H1 (cell line): Measurements from ENCODE around the gene OSBPL6. TPM values are rescaled to one million over a fixed set of nuclear protein-coding genes. Genes with fewer than 3 reads are reported as not detected.

Source experiments
- CTCF ChIA-PET: fragments of 300-600 bp; sonication (Branson Sonifier 250); formaldehyde crosslinking; loops from one replicate; lab custom pipeline; 2021; ENCODE audit not compliant: partially characterized antibody; lab: Charles Lee
- POLR2A ChIA-PET: fragments of 300-600 bp; sonication (Branson Sonifier 250); formaldehyde crosslinking; loops from one replicate; lab custom pipeline; 2021; ENCODE audit warnings: inconsistent platforms; ENCODE audit not compliant: partially characterized antibody; lab: Charles Lee
- DNase-seq, 2 experiments: peaks; one replicate each; pipeline versions ENCODE4 v3.0.0 to v3.0.0-alpha.2; 2010 to 2022; ENCODE audit warnings: low spot score in 2 of 2, low read depth in 1 of 2, mixed read lengths in 1 of 2
- FAIRE-seq: peaks from 2 replicates; lab custom pipeline; 2011; peaks lifted over from hg19 to GRCh38; lab: Jason Lieb, UNC
- H2AFZ ChIP-seq: 2 replicates; pipeline ENCODE4 v1.8.1; 2012; ENCODE audit warnings: low read length, inconsistent platforms
- H2AK5ac ChIP-seq: 2 replicates; pipeline ENCODE4 v1.6.1; 2013; ENCODE audit warnings: low read depth, low read length
- H2BK120ac ChIP-seq: replicated peaks from 2 replicates; pipeline ENCODE3; 2013; ENCODE audit warnings: low read depth, low read length, inconsistent platforms
- H2BK12ac ChIP-seq: 2 replicates; pipeline ENCODE4 v1.6.1; 2013; ENCODE audit warnings: low read depth, low read length
- H2BK15ac ChIP-seq: 2 replicates; pipeline ENCODE4 v1.6.1; 2013; ENCODE audit warnings: low read length
- H2BK20ac ChIP-seq: 2 replicates; pipeline ENCODE4 v1.6.1; 2013; ENCODE audit warnings: low read length
- H2BK5ac ChIP-seq: 2 replicates; pipeline ENCODE4 v1.6.1; 2013; ENCODE audit warnings: low read depth, low read length
- H3K14ac ChIP-seq: 2 replicates; pipeline ENCODE4 v1.6.1; 2013; ENCODE audit warnings: inconsistent platforms; ENCODE audit not compliant: insufficient read length
- H3K18ac ChIP-seq: 2 replicates; pipeline ENCODE4 v1.6.1; 2013; ENCODE audit warnings: low read length; ENCODE audit errors: extremely low read depth
- H3K23ac ChIP-seq: 2 replicates; pipeline ENCODE4 v1.6.1; 2013; ENCODE audit warnings: inconsistent platforms; ENCODE audit not compliant: insufficient read length
- H3K23me2 ChIP-seq: 2 replicates; pipeline ENCODE4 v1.6.1; 2013; ENCODE audit warnings: low read depth, low read length
- H3K27ac ChIP-seq: 2 replicates; pipeline ENCODE4 v1.6.1; 2011; ENCODE audit warnings: low read depth, low read length, inconsistent platforms
- H3K27me3 ChIP-seq, 4 experiments: replicated peaks in 1 of 4; 1 replicate in 1 of 4; 2 replicates in 3 of 4; pipeline versions ENCODE4 v1.6.1 to v1.8.1; 2011 to 2013; ENCODE audit warnings: low read length in 3 of 4, mild to moderate bottlenecking in 3 of 4, inconsistent platforms in 2 of 4, mixed read lengths in 2 of 4, moderate library complexity in 1 of 4; ENCODE audit not compliant: control insufficient read depth in 3 of 4, insufficient read depth in 3 of 4; ENCODE audit errors: extremely low read depth in 1 of 4
- H3K36me3 ChIP-seq, 4 experiments: 2 replicates each; pipeline versions ENCODE4 v1.6.1 to v1.8.1; 2011 to 2013; ENCODE audit warnings: mild to moderate bottlenecking in 4 of 4, low read length in 3 of 4, moderate library complexity in 2 of 4, control low read depth in 1 of 4, inconsistent platforms in 1 of 4; ENCODE audit not compliant: insufficient read depth in 4 of 4, control insufficient read depth in 2 of 4
- H3K4ac ChIP-seq: replicated peaks from 2 replicates; pipeline ENCODE3; 2013; ENCODE audit warnings: low read length, low read depth, mixed read lengths, inconsistent platforms; ENCODE audit not compliant: insufficient read length
- H3K4me1 ChIP-seq, 4 experiments: replicated peaks in 1 of 4; 1 replicate in 1 of 4; 2 replicates in 3 of 4; pipeline versions ENCODE4 v1.6.1 to v1.8.1; 2011 to 2013; ENCODE audit warnings: low read length in 3 of 4, inconsistent platforms in 2 of 4, mixed read lengths in 1 of 4; ENCODE audit not compliant: insufficient read depth in 4 of 4, control insufficient read depth in 3 of 4
- H3K4me2 ChIP-seq, 2 experiments: 2 replicates each; pipeline versions ENCODE4 v1.6.1 to v1.8.1; 2011 to 2013; ENCODE audit warnings: low read depth in 2 of 2, low read length in 2 of 2, control low read depth in 1 of 2, inconsistent platforms in 1 of 2, mild to moderate bottlenecking in 1 of 2; ENCODE audit not compliant: insufficient read depth in 1 of 2
- H3K4me3 ChIP-seq, 4 experiments: fragments of 200-600, 300-600 bp in 1 of 4; sonication (generic), shearing (Covaris generic), sonication (Bioruptor Twin) in 1 of 4; 2 replicates each; pipeline versions ENCODE4 v1.5.1 to v1.8.1; 2011 to 2016; ENCODE audit warnings: low read length in 4 of 4, low read depth in 3 of 4, control low read depth in 2 of 4, inconsistent platforms in 2 of 4, mild to moderate bottlenecking in 2 of 4, mixed read lengths in 1 of 4, moderate library complexity in 1 of 4; ENCODE audit not compliant: insufficient read depth in 2 of 4; ENCODE audit errors: extremely low read depth in 1 of 4
- H3K56ac ChIP-seq: replicated peaks from 2 replicates; pipeline ENCODE3; 2013; ENCODE audit warnings: low read depth, mild to moderate bottlenecking, mixed read lengths, low read length, inconsistent platforms; ENCODE audit not compliant: insufficient read length
- H3K79me1 ChIP-seq: 2 replicates; pipeline ENCODE4 v1.6.1; 2013; ENCODE audit warnings: low read depth, low read length, control low read depth
- H3K79me2 ChIP-seq, 2 experiments: 2 replicates each; pipeline versions ENCODE4 v1.6.1 to v1.8.1; 2012 to 2013; ENCODE audit warnings: low read length in 2 of 2, mild to moderate bottlenecking in 2 of 2, inconsistent platforms in 1 of 2; ENCODE audit not compliant: insufficient read depth in 2 of 2, control insufficient read depth in 1 of 2
- H3K9ac ChIP-seq, 4 experiments: replicated peaks in 1 of 4; 1 replicate in 1 of 4; 2 replicates in 3 of 4; pipeline versions ENCODE4 v1.6.1 to v1.8.1; 2011 to 2013; ENCODE audit warnings: low read depth in 3 of 4, low read length in 3 of 4, control low read depth in 2 of 4, mild to moderate bottlenecking in 2 of 4, moderate library complexity in 2 of 4, inconsistent platforms in 1 of 4; ENCODE audit errors: extremely low read depth in 1 of 4
- H3K9me3 ChIP-seq, 2 experiments: 2 replicates each; pipeline versions ENCODE4 v1.6.1 to v1.8.1; 2012 to 2013; ENCODE audit warnings: mild to moderate bottlenecking in 2 of 2, moderate library complexity in 2 of 2, control low read depth in 1 of 2, inconsistent platforms in 1 of 2, low read depth in 1 of 2, low read length in 1 of 2, mixed read lengths in 1 of 2; ENCODE audit not compliant: insufficient read depth in 2 of 2
- H4K20me1 ChIP-seq, 2 experiments: replicated peaks in 1 of 2; 2 replicates each; pipeline versions ENCODE3 to v1.8.1; 2011 to 2013; ENCODE audit warnings: inconsistent platforms in 2 of 2, low read length in 2 of 2, mild to moderate bottlenecking in 1 of 2; ENCODE audit not compliant: insufficient read depth in 2 of 2, control insufficient read depth in 1 of 2
- H4K5ac ChIP-seq: 2 replicates; pipeline ENCODE4 v1.6.1; 2013; ENCODE audit warnings: low read length, low read depth, mixed read lengths, inconsistent platforms; ENCODE audit not compliant: insufficient read length
- H4K8ac ChIP-seq: 2 replicates; pipeline ENCODE4 v1.8.0; 2013; ENCODE audit warnings: mild to moderate bottlenecking, moderate library complexity, low read length, inconsistent platforms; ENCODE audit not compliant: insufficient read depth; ENCODE audit errors: extremely low read depth
- H4K91ac ChIP-seq: replicated peaks from 2 replicates; pipeline ENCODE3; 2013; ENCODE audit warnings: low read length, mixed read lengths, inconsistent platforms; ENCODE audit not compliant: insufficient read length
- CBX5 ChIP-seq: fragments of 300-800, 300-1000 bp; sonication (generic); IDR thresholded peaks from 2 replicates; pipeline ENCODE4 v1.7.1; 2016; ENCODE audit warnings: antibody characterized with exemption, low read length, low read depth
- CBX8 ChIP-seq: fragments of 300-800, 300-1000 bp; sonication (generic); IDR thresholded peaks from 2 replicates; pipeline ENCODE4 v1.7.1; 2016; ENCODE audit warnings: low read depth, low read length, borderline replicate concordance
- CHD2 ChIP-seq: IDR thresholded peaks from 2 replicates; pipeline ENCODE4 v1.6.1; 2012; ENCODE audit warnings: low read length, improper control_type of control experiment
- CTBP2 ChIP-seq: IDR thresholded peaks from 2 replicates; pipeline ENCODE4 v1.7.0; 2011; ENCODE audit warnings: borderline replicate concordance, mild to moderate bottlenecking, moderate library complexity, mixed read lengths, low read length; ENCODE audit not compliant: insufficient read depth, insufficient read length
- GABPA ChIP-seq: IDR thresholded peaks from 2 replicates; pipeline ENCODE4 v1.6.1; 2011; ENCODE audit warnings: mild to moderate bottlenecking, low read length, moderate library complexity, borderline replicate concordance; ENCODE audit not compliant: insufficient read depth
- JUN ChIP-seq: IDR thresholded peaks from 2 replicates; pipeline ENCODE4 v1.6.1; 2011; ENCODE audit warnings: low read depth, mild to moderate bottlenecking, improper control_type of control experiment, low read length
- JUND ChIP-seq: IDR thresholded peaks from 2 replicates; pipeline ENCODE4 v1.6.1; 2011; ENCODE audit warnings: mild to moderate bottlenecking, improper control_type of control experiment, low read length
- PHF8 ChIP-seq: fragments of 200-600 bp; sonication (generic); conservative IDR thresholded peaks from 2 replicates; pipeline ENCODE4 v1.7.1; 2012; ENCODE audit warnings: low read depth, mild to moderate bottlenecking, inconsistent platforms, low read length, moderate library complexity
- POU5F1 ChIP-seq: IDR thresholded peaks from 2 replicates; pipeline ENCODE4 v1.6.1; 2011; ENCODE audit warnings: low read depth, mild to moderate bottlenecking, low read length, moderate library complexity
- SIN3A ChIP-seq, 2 experiments: IDR thresholded peaks in 1 of 2; conservative IDR thresholded peaks in 1 of 2; 2 replicates each; pipeline ENCODE4 v1.6.1; 2011 to 2012; ENCODE audit warnings: low read length in 2 of 2, improper control_type of control experiment in 1 of 2, low read depth in 1 of 2, mild to moderate bottlenecking in 1 of 2
- TAF7 ChIP-seq: optimal IDR thresholded peaks from 2 replicates; pipeline ENCODE3; 2011; ENCODE audit warnings: low read depth, mild to moderate bottlenecking, inconsistent platforms, low read length, moderate library complexity, borderline replicate concordance
- TCF12 ChIP-seq: IDR thresholded peaks from 2 replicates; pipeline ENCODE4 v1.6.1; 2011; ENCODE audit warnings: low read depth, mild to moderate bottlenecking, low read length
- ZNF274 ChIP-seq: IDR thresholded peaks from 2 replicates; pipeline ENCODE4 v1.7.0; 2012; ENCODE audit warnings: low read length, borderline replicate concordance; ENCODE audit errors: extremely low read depth
- WGBS, 2 experiments: shearing (Covaris generic) in 1 of 2; methylation state at CpG; one replicate each; pipeline versions ENCODE4 v1.1.6 to v1.1.7; 2013 to 2015; ENCODE audit warnings: low lambda C conversion rate in 2 of 2, mixed read lengths in 2 of 2, inconsistent platforms in 1 of 2, low coverage in 1 of 2, missing lambda C conversion rate in 1 of 2; ENCODE audit not compliant: insufficient replicate concordance in 2 of 2, insufficient coverage in 1 of 2, insufficient read length in 1 of 2; ENCODE audit errors: extremely low coverage in 1 of 2, missing lambda C conversion rate in 1 of 2; 5-methylcytosine and 5-hydroxymethylcytosine counted together
- polyA plus RNA-seq, 7 experiments: library from polyadenylated mRNA; depleted of rRNA in 3 of 7; stranded (reverse) in 5 of 7; unstranded in 2 of 7; fragments of >200 nt in 5 of 7; fragments of 200-250 nt in 2 of 7; gene quantifications; 1 replicate in 5 of 7; 2 replicates in 1 of 7; 4 replicates in 1 of 7; pipeline versions ENCODE4 v1.2.1 to v1.2.3, GENCODE V29; 2011 to 2013; ENCODE audit warnings: missing spikeins in 2 of 7, mixed read lengths in 2 of 7
- total RNA-seq: library from RNA; stranded (reverse); fragmentation: NEBNext Ultra II Directional; extraction: Animal tissue kit (Norgen Biotek cat#: 25700); gene quantifications from 2 replicates; pipeline ENCODE4 v1.2.1, GENCODE V29; 2021

Gene OSBPL6
- total and polyA plus RNA-seq, 2 of the 8 experiments (the other 6 are each of a cell fraction or from before 2014, with no cell fraction given) = 1.7 to 5.6 TPM

- Histone ChIP-seq H3K9me3 (no peaks in the 10 kb centered on the region), H4K20me1 (no peaks in the 10 kb centered on the region), H3K18ac (no peak overlapping the region), H4K8ac (no peak overlapping the region), H2BK5ac (no peak overlapping the region), H3K56ac (no peak overlapping the region), H3K4me2 (no peak overlapping the region), H3K4ac (no peak overlapping the region), H3K14ac (no peak overlapping the region), H4K5ac (no peak overlapping the region), H2BK120ac (no peak overlapping the region), H3K23me2 (no peaks in the 10 kb centered on the region), H3K4me1 (peaks cover 0 to 5% (median 1%) of the 10 kb centered on the region in 4 experiments; a peak in 3 of 7 replicates), H3K27me3 (no peaks in the 10 kb centered on the region), H3K27ac (no peak overlapping the region), H2AK5ac (no peak overlapping the region), H2BK12ac (no peak overlapping the region), H4K91ac (no peak overlapping the region), H3K79me1 (no peaks in the 10 kb centered on the region), H2BK20ac (no peak overlapping the region), H3K23ac (no peak overlapping the region), H3K9ac (no peak overlapping the region), H3K36me3 (no peaks in the 10 kb centered on the region), H2BK15ac (no peak overlapping the region), H2AFZ (no peak overlapping the region), H3K4me3 (no peak overlapping the region), H3K79me2 (no peaks in the 10 kb centered on the region)
- FAIRE-seq (no peak), DNase-seq (no peak)
- ChIA-PET POLR2A (no interaction called here), CTCF (interaction anchor here (1.2 to 1.5 kb wide), 2 partner anchors 10 kb away, joined by 5 to 7 read pairs; no protein-coding TSS in a partner anchor)
- WGBS, 2 experiments = 85% methylated on average over 5 of the region's 5 CpGs; no CpG with 5 or more reads in 1 of the 2 experiments
- no peak for TF ChIP-seq CTBP2
- no peak for TF ChIP-seq CHD2
- no peak for TF ChIP-seq TCF12
- no peak for TF ChIP-seq JUND
- TF ChIP-seq POU5F1 = no peak
- TF ChIP-seq GABPA = no peak
- TF ChIP-seq ZNF274 = no peak
- TF ChIP-seq CBX8 = no peak
- TF ChIP-seq CBX5 = no peak
- no peak for TF ChIP-seq PHF8
- no peak for TF ChIP-seq JUN
- TF ChIP-seq TAF7 = no peak
- no peak for TF ChIP-seq SIN3A (conservative IDR thresholded peaks at IDR 0.05 in 1 of 2, IDR thresholded peaks at IDR 0.05 in 1 of 2; ENCODE audit: low read depth in 1 of 2, low read length in 2 of 2)
Observed at GRCh38 chr2:178269438-178270224, 75.3 kb downstream of the OSBPL6 start.
